Activated T-helper 17 cell treated with anti-CD3 and anti-CD28 coated beads, Interleukin-2, amount 50 U/mL, for 72 hours (primary cell): ENCODE results near the gene PRKCH. TPM values are rescaled to one million over a fixed set of nuclear protein-coding genes. Genes with fewer than 3 reads are reported as not detected.

Experiments
- ATAC-seq: fragments of 150-1000 bp; cut with Tn5 transposase; replicated peaks from 2 replicates; pipeline ENCODE4 v1.10.0; 2021; ENCODE audit warnings: mild to moderate bottlenecking, moderate library complexity
- H3K27ac Mint-ChIP-seq: one replicate; pipeline ENCODE4 v1.8.0; 2022; ENCODE audit warnings: mixed read lengths
- H3K27me3 Mint-ChIP-seq: one replicate; pipeline ENCODE4 v1.8.0; 2022; ENCODE audit warnings: mixed read lengths
- H3K36me3 Mint-ChIP-seq: one replicate; pipeline ENCODE4 v1.8.0; 2022; ENCODE audit warnings: low read depth, mild to moderate bottlenecking, mixed read lengths
- H3K4me1 Mint-ChIP-seq: one replicate; pipeline ENCODE4 v1.8.0; 2022; ENCODE audit warnings: mixed read lengths
- H3K4me3 Mint-ChIP-seq: one replicate; pipeline ENCODE4 v1.8.0; 2022; ENCODE audit warnings: mild to moderate bottlenecking, mixed read lengths
- H3K9me3 Mint-ChIP-seq: one replicate; pipeline ENCODE4 v1.8.0; 2022; ENCODE audit warnings: mixed read lengths
- total RNA-seq, 2 donors: library from RNA; stranded (reverse); gene quantifications; one replicate each; pipeline ENCODE4 v1.2.3, GENCODE V29; 2022

The PRKCH gene
- total RNA-seq, 2 donors from 2014 or later = 127 to 148 TPM

DNA sequence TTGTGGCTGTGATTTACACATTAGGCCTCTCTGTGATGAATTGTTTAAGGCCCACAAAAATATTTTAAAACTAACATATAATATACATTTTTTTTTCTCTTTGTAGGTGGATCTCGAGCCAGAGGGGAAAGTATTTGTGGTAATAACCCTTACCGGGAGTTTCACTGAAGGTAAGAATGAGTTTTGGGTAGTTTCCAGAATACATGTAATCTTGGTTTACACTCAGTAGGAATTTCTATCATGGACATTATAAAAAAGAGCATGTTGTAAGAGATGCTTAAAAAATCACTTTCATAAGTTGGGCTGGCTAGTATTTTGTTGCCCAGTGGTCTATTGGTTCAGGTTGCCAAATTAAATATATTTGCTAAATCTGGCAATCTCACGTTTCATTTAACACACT is 69.7 kb downstream of the PRKCH start:
- ATAC-seq = no peak
- H3K27me3 Mint-ChIP-seq = no peaks in the 10 kb centered on the region
- H3K4me3 Mint-ChIP-seq = no peak overlapping the region
- H3K4me1 Mint-ChIP-seq = peaks cover 48% of the 10 kb centered on the region
- H3K27ac Mint-ChIP-seq = peak overlapping the region; percentile 64
- H3K36me3 Mint-ChIP-seq = peaks cover 80% of the 10 kb centered on the region
- no peaks in the 10 kb centered on the region for H3K9me3 Mint-ChIP-seq

GRCh38 chr14:61392297-61392696 is 70.9 kb downstream of the PRKCH start:
- H3K4me1 Mint-ChIP-seq = peaks cover 60% of the 10 kb centered on the region
- H3K36me3 Mint-ChIP-seq = peaks cover 91% of the 10 kb centered on the region
- no peak for ATAC-seq
- no peaks in the 10 kb centered on the region for H3K9me3 Mint-ChIP-seq
- peak overlapping the region; percentile 44 for H3K27ac Mint-ChIP-seq
- no peak overlapping the region for H3K4me3 Mint-ChIP-seq
- H3K27me3 Mint-ChIP-seq = no peaks in the 10 kb centered on the region

DNA sequence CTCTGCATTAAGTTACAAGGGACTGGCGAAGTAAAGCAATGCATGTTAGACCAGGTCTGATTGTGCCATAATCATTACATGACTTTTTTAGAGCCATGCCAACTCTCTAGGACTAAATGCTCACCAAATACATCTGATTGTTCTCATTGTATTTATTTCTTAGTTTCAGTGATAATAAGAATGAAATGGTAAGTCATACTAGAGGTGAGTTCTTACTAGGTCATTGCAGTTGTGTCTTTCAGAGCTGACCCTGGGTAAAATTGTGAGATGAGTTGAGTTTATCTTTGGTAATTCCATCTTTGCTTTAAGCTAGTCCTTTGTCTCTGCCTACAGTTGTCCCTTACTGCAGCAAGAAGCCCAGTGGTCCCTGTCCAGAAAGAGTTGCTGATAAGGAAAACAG is 73.2 kb downstream of the PRKCH start:
- H3K4me1 Mint-ChIP-seq = peaks cover 69% of the 10 kb centered on the region
- no peak overlapping the region for H3K4me3 Mint-ChIP-seq
- H3K36me3 Mint-ChIP-seq = peaks cover 95% of the 10 kb centered on the region
- H3K9me3 Mint-ChIP-seq = no peaks in the 10 kb centered on the region
- H3K27me3 Mint-ChIP-seq = no peaks in the 10 kb centered on the region
- peak overlapping the region; percentile 53 for H3K27ac Mint-ChIP-seq
- peak; percentile 47 for ATAC-seq

DNA sequence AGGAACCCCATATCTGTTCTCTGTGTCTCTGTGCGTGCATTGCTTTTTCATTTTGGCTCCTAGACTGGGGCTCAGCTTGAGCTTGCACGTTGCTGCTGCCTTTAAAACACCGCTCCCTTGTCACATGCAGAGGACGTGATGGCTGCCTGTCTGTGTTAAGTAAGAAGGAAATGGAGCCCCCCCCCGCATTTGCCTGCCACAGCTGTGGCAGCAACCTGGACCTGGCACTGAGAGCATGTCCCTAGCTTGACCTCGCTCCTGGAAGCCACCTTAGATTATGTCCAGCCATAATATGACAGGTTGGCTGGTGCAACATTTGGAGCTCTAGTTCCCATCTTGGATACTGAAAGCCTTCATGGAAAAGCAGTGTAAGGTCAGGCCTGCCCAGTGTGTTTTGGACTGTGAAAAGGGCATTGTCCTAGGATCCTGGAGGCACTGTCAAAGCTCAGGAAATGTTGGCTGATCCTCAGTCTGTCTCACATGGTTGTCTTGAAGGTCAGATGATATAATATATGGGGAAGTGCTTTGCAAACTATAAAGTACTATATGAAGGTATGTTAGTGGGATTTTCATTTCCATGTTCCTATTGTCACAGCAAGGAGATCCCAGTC is 73.8 kb downstream of the PRKCH start:
- no peaks in the 10 kb centered on the region for H3K9me3 Mint-ChIP-seq
- H3K27me3 Mint-ChIP-seq = no peaks in the 10 kb centered on the region
- peak overlapping the region; percentile 53 for H3K27ac Mint-ChIP-seq
- H3K4me3 Mint-ChIP-seq = no peak overlapping the region
- H3K36me3 Mint-ChIP-seq = peaks cover 88% of the 10 kb centered on the region
- ATAC-seq = no peak
- peaks cover 73% of the 10 kb centered on the region for H3K4me1 Mint-ChIP-seq

DNA sequence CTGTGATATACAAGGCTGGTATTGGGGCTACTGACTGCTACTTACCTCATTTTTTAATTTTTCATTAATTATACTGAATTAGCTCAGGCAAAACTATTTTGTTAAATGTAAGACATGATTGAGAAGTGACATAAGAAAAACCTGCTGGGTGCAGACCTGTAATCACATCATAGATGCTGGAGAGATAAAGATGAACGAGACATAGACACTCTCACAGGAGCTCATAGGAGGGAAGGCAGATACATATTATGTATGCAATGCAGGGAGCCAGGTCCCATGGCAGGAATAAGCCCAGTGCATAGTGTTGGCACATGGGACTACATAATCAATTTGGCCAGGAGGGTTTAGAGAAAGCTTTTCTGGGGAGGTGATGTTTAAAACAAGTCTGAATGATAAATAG is 74.9 kb downstream of the PRKCH start:
- Mint-ChIP-seq H3K4me1 (peaks cover 79% of the 10 kb centered on the region), H3K9me3 (no peaks in the 10 kb centered on the region), H3K27me3 (no peaks in the 10 kb centered on the region), H3K27ac (peak overlapping the region; percentile 65), H3K4me3 (peak overlapping the region; percentile 65), H3K36me3 (peaks cover 85% of the 10 kb centered on the region)
- ATAC-seq = no peak

DNA sequence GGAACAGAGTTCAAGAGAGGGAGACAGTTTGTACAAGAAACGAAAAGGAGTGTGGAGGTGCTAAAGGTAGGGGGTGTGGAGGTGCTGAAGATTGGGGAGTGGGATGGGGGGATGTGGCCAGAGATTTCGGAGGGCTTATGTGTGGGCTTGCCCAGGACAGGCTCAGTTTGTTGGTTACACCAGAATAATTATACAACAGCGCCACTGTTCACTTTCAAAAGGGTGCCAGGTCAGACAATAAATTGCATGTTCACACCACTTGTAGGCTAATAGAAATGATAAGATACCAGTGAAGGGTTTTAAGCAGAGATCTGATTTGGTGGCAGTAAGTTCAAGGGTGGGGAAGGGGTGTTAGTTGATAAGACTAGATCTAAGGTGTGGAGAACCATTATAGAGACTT is 75.3 kb downstream of the PRKCH start:
- H3K9me3 Mint-ChIP-seq = no peaks in the 10 kb centered on the region
- H3K4me1 Mint-ChIP-seq = peaks cover 83% of the 10 kb centered on the region
- H3K27ac Mint-ChIP-seq = peak overlapping the region; percentile 65
- H3K36me3 Mint-ChIP-seq = peaks cover 85% of the 10 kb centered on the region
- ATAC-seq = no peak
- H3K4me3 Mint-ChIP-seq = peak overlapping the region; percentile 65
- H3K27me3 Mint-ChIP-seq = no peaks in the 10 kb centered on the region

DNA sequence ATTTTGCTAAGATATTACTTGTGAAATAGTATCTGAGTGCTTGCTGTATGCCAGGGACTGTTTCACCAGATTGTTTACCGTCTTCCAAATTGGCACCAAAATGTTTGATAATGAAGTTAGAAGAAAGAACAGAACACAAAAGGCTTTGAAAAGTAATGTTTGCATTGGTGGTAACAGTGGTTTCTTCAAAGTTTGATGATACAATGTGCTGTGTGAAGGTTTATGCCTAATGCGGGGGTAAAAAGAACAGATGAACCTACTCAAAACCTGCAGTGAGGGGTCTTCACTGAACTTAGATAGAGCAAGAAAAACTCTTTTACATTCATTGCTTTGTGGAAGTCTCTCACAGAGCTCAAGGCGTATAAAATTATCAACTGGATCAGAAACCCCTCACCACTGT is 76.2 kb downstream of the PRKCH start:
- no peaks in the 10 kb centered on the region for H3K27me3 Mint-ChIP-seq
- H3K27ac Mint-ChIP-seq = peak overlapping the region; percentile 65
- H3K9me3 Mint-ChIP-seq = no peaks in the 10 kb centered on the region
- no peak for ATAC-seq
- H3K4me3 Mint-ChIP-seq = peak overlapping the region; percentile 65
- peaks cover 81% of the 10 kb centered on the region for H3K4me1 Mint-ChIP-seq
- peaks cover 79% of the 10 kb centered on the region for H3K36me3 Mint-ChIP-seq

GRCh38 chr14:61398221-61398620 is 76.8 kb downstream of the PRKCH start:
- no peak for ATAC-seq
- Mint-ChIP-seq H3K36me3 (peaks cover 73% of the 10 kb centered on the region), H3K4me1 (peaks cover 75% of the 10 kb centered on the region), H3K4me3 (peak overlapping the region; percentile 65), H3K9me3 (no peaks in the 10 kb centered on the region), H3K27me3 (no peaks in the 10 kb centered on the region), H3K27ac (peak overlapping the region; percentile 65)

DNA sequence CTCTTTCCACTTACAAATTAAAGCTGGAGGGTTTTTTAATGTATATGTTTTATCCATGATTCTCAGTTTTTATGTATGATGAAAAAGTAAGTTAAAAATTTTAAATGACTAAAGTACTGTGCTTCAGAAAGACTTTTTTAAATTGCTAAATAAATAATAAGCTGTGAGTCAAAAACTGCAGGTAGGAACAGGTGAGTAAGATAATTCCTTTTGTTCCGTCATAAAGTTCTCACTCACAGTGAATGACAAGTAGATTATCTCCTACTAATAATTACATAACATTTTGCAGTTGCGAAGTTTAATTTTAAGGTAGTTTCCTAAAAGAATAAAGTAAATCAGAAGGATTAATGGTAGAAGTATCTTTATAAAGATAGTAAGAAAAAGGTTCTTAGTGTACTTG is 78.0 kb downstream of the PRKCH start:
- Mint-ChIP-seq H3K36me3 (peaks cover 62% of the 10 kb centered on the region), H3K4me3 (peak overlapping the region; percentile 65), H3K27ac (no peak overlapping the region), H3K27me3 (no peaks in the 10 kb centered on the region), H3K4me1 (peaks cover 75% of the 10 kb centered on the region), H3K9me3 (no peaks in the 10 kb centered on the region)
- no peak for ATAC-seq

GRCh38 chr14:61401461-61401860 is 80.1 kb downstream of the PRKCH start:
- ATAC-seq = no peak
- H3K27ac Mint-ChIP-seq = peak overlapping the region; percentile 42
- no peaks in the 10 kb centered on the region for H3K9me3 Mint-ChIP-seq
- H3K4me3 Mint-ChIP-seq = peak overlapping the region; percentile 65
- peaks cover 52% of the 10 kb centered on the region for H3K36me3 Mint-ChIP-seq
- H3K27me3 Mint-ChIP-seq = no peaks in the 10 kb centered on the region
- peaks cover 71% of the 10 kb centered on the region for H3K4me1 Mint-ChIP-seq

- ATAC-seq = peak; percentile 81
- Mint-ChIP-seq H3K27ac (peak overlapping the region; percentile 79), H3K36me3 (peaks cover 33% of the 10 kb centered on the region), H3K27me3 (no peaks in the 10 kb centered on the region), H3K4me1 (peaks cover 64% of the 10 kb centered on the region), H3K4me3 (peak overlapping the region; percentile 73), H3K9me3 (no peaks in the 10 kb centered on the region)
Measured at GRCh38 chr14:61403411-61403810, 82.0 kb downstream of the PRKCH start.

DNA sequence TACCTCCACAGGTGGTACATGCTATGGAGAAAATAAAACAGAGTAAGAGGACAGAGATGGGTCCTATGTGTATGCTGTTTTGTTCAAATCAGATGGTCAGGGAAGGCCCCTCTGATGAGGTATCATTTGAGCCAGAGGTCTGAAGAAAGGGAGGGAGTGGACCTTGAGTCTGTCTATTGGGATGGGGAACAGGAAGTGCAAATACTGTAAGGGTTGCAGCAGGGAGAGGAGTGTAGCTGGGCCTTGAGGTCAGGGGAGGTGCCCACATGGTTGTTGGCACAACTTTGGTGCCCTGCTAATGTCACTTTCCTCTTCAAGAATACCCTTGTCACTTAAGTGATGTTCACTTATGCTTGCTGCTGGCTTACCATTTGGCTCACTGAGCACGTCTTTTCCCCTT is 83.3 kb downstream of the PRKCH start:
- Mint-ChIP-seq H3K27me3 (no peaks in the 10 kb centered on the region), H3K4me1 (peaks cover 67% of the 10 kb centered on the region), H3K36me3 (peaks cover 32% of the 10 kb centered on the region), H3K27ac (peak overlapping the region; percentile 79), H3K9me3 (no peaks in the 10 kb centered on the region), H3K4me3 (peak overlapping the region; percentile 73)
- no peak for ATAC-seq

GRCh38 chr14:61406198-61406597 is 84.8 kb downstream of the PRKCH start:
- ATAC-seq = no peak

GRCh38 chr14:61406675-61407074 is 85.3 kb downstream of the PRKCH start:
- Mint-ChIP-seq H3K27me3 (no peaks in the 10 kb centered on the region), H3K4me3 (peak overlapping the region; percentile 52), H3K9me3 (no peaks in the 10 kb centered on the region), H3K27ac (peak overlapping the region; percentile 20), H3K4me1 (peaks cover 62% of the 10 kb centered on the region), H3K36me3 (peaks cover 22% of the 10 kb centered on the region)
- ATAC-seq = peak; percentile 68

More at GRCh38 chr14:61406198-61406597, 84.8 kb downstream of the PRKCH start:
- Mint-ChIP-seq H3K27me3 (no peaks in the 10 kb centered on the region), H3K36me3 (peaks cover 26% of the 10 kb centered on the region), H3K4me3 (peak overlapping the region; percentile 52), H3K27ac (peak overlapping the region; percentile 80), H3K4me1 (peaks cover 62% of the 10 kb centered on the region), H3K9me3 (no peaks in the 10 kb centered on the region)

DNA sequence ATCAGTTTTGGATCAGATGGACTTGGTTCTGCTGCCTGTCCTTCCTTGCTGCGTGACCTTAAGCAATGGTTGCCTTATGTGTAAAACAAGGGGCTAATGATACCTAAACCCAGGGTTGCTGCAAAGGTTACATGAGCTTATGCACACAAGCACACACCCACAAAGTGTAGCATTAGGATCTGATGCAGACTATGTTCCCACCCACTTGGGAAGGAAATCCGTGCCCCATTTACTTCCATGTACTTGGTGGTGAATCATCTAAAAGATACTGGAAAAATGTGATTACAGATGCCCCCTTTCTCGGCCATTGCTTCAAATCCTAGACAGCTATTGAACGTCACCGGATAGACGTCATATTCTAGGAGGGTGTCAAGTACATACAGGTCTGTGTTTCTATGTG is 87.1 kb downstream of the PRKCH start:
- no peak for ATAC-seq

More for the DNA sequence above, 87.1 kb downstream of the PRKCH start:
- Mint-ChIP-seq H3K27ac (peak overlapping the region; percentile 49), H3K4me3 (peak overlapping the region; percentile 52), H3K36me3 (peaks cover 18% of the 10 kb centered on the region), H3K9me3 (no peaks in the 10 kb centered on the region), H3K4me1 (peaks cover 60% of the 10 kb centered on the region), H3K27me3 (no peaks in the 10 kb centered on the region)
